ENCODE results near the gene POGLUT2. TPM values are rescaled to one million over a fixed set of nuclear protein-coding genes. Genes with fewer than 3 reads are reported as not detected.

POGLUT2 gene
- total RNA-seq, 1 donor from 2014 or later: 0.11 TPM

DNA sequence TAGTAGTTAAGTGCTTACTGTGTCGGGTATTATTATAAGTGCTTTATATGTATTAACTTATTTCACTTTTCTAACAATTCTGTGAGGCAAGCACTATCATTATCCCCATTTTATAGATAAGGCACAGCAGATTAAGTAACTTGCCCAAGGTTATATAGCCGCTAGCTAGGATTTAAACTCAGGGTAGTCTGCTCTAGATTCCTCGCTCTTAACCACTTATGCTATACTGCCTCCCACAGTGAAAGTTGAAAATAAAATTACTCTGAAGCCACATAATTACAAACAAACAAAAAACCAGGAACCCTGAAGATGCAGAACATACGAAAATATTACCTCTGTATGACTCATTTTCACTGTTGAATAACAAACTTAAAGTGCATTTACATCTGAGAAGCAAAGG, 29.1 kb downstream of the POGLUT2 start:
- H3K27ac Mint-ChIP-seq: no peak overlapping the region
- ChIA-PET POLR2A (no interaction called here), CTCF (no interaction called here)
- H3K4me3 Mint-ChIP-seq: no peak overlapping the region
- no peaks in the 10 kb centered on the region for H3K9me3 Mint-ChIP-seq
- no peak for TF ChIP-seq CTCF (IDR thresholded peaks at IDR 0.05)
- peaks cover 9% of the 10 kb centered on the region for H3K36me3 Mint-ChIP-seq (ENCODE audit: low read depth)
- peaks cover 13% of the 10 kb centered on the region for H3K4me1 Mint-ChIP-seq
- no peak for ATAC-seq (ENCODE audit: low read depth)
- no peaks in the 10 kb centered on the region for H3K27me3 Mint-ChIP-seq
- intact Hi-C loops (cut with micrococcal nuclease): no loop called here
- DNase-seq: no peak

DNA sequence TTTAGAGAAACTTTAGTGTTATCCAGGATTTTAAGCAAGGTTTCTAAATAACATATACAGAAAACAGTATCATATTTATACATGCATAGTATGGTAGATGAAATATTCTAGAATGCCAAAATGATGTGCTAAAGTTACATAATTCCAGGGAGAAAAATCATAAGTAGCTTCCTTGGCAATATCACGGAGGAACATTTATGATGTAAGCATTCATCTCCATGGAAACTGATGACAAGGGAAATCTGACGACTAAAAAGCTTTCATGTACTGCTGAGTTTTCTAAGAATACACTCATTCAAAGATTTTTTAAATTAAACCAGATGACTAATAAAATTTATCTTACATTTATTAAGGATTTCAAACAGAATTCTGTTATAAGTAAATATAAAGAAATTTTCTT, 29.9 kb downstream of the POGLUT2 start:
- ChIA-PET CTCF (no interaction called here), POLR2A (no interaction called here)
- TF ChIP-seq CTCF (IDR thresholded peaks at IDR 0.05): no peak
- Mint-ChIP-seq H3K9me3 (no peaks in the 10 kb centered on the region), H3K4me1 (peaks cover 12% of the 10 kb centered on the region), H3K27me3 (no peaks in the 10 kb centered on the region), H3K36me3 (ENCODE audit: low read depth) (peaks cover 8% of the 10 kb centered on the region), H3K4me3 (no peak overlapping the region), H3K27ac (no peak overlapping the region)
- DNase-seq (no peak), ATAC-seq (ENCODE audit: low read depth) (no peak)
- intact Hi-C loops (cut with micrococcal nuclease): no loop called here

DNA sequence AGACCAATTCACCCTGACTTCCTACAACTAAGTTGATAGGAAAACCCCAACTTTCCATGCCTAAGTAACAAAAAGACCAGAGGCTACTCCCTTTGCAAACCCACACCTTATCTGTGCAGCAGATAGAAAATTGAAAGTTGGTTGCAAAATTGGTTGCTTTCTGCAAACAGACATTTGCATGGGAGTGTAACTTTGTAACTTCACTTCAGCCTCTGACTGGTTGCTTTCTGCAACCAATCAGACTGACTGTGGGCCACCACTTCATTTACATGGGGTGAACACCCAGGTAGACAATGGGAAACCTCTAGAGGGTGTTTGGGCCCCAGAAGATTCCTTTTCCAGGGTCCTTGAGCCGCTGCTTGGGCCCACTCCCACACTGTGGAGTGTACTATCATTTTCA, 35.0 kb downstream of the POGLUT2 start:
- ChIA-PET POLR2A (no interaction called here), CTCF (no interaction called here)
- Mint-ChIP-seq H3K27me3 (no peaks in the 10 kb centered on the region), H3K27ac (no peak overlapping the region), H3K36me3 (ENCODE audit: low read depth) (peaks cover 3% of the 10 kb centered on the region), H3K4me1 (no peaks in the 10 kb centered on the region), H3K9me3 (no peaks in the 10 kb centered on the region), H3K4me3 (no peak overlapping the region)
- intact Hi-C loops (cut with micrococcal nuclease): no loop called here
- no peak for ATAC-seq (ENCODE audit: low read depth)
- TF ChIP-seq CTCF (IDR thresholded peaks at IDR 0.05): no peak
- DNase-seq: no peak

DNA sequence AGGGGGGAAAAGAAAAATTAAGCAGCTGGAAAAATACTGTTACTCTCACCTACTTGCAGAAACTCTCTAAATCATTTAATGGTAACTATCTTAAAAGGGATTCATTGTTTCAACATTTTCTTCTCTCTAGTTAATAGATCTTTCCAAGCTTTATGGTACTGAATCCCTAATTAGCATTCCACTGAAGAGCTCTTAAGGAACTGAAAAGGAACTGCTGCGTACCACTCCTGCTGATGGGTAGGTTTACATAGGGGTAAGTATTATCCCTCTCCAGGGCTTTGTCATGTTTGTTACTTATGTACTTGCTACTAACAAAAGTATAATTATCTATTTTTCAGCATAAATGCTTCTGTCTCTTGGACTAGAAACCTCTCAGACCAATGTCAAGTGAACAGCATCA, 37.7 kb downstream of the POGLUT2 start:
- DNase-seq: no peak
- Mint-ChIP-seq H3K4me3 (no peak overlapping the region), H3K27me3 (no peaks in the 10 kb centered on the region), H3K9me3 (no peaks in the 10 kb centered on the region), H3K27ac (no peak overlapping the region), H3K36me3 (ENCODE audit: low read depth) (no peaks in the 10 kb centered on the region), H3K4me1 (no peaks in the 10 kb centered on the region)
- ChIA-PET CTCF (no interaction called here), POLR2A (no interaction called here)
- no peak for ATAC-seq (ENCODE audit: low read depth)
- no peak for TF ChIP-seq CTCF (IDR thresholded peaks at IDR 0.05)
- intact Hi-C loops (cut with micrococcal nuclease): no loop called here

DNA sequence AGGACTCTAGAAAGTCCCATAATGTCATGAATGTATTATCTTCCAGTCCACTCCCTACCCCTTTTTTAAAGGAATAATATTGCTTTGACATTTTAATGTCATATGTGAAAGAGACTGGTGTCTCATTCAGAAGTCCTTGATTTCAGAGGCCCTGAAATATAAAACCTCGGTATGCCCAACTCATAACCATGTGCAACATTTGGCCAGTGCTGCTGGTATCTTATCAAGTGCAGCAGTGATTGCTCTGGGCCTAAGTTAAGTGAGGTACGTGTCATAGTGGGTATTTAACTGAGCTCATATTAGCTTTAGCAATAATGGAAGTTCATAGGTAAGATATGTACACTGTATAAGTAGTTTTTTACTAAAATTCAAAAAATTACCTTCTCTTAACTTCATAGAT, 39.9 kb downstream of the POGLUT2 start:
- TF ChIP-seq CTCF (IDR thresholded peaks at IDR 0.05): no peak
- no peak overlapping the region for H3K4me3 Mint-ChIP-seq
- H3K4me1 Mint-ChIP-seq: no peaks in the 10 kb centered on the region
- H3K27me3 Mint-ChIP-seq: no peaks in the 10 kb centered on the region
- intact Hi-C loops (cut with micrococcal nuclease): no loop called here
- DNase-seq (no peak), ATAC-seq (ENCODE audit: low read depth) (no peak)
- H3K27ac Mint-ChIP-seq: no peak overlapping the region
- ChIA-PET POLR2A (no interaction called here), CTCF (no interaction called here)
- no peaks in the 10 kb centered on the region for H3K36me3 Mint-ChIP-seq (ENCODE audit: low read depth)
- H3K9me3 Mint-ChIP-seq: no peaks in the 10 kb centered on the region

Measured in activated B cell treated with CpG ODN at 0.5 μM for 24 hours (primary cell).